GM18526 (cell line): ENCODE measurements around the gene SLC16A4.

Source experiments
- POLR2A ChIP-seq: IDR thresholded peaks from 3 replicates; pipeline ENCODE4 v1.6.1; 2011; ENCODE audit not compliant: insufficient read length; ENCODE audit errors: extremely low read depth

Gene SLC16A4

GRCh38 chr1:110390692-110391245 is at the start of gene SLC16A4:
Gene SLC16A4 (minus strand): TSS chr1:110391026. CDS start chr1:110389323, 1,703 bp downstream.
- TF ChIP-seq POLR2A: no peak

- no peak for TF ChIP-seq POLR2A
Observed at GRCh38 chr1:110438893-110439292, 48.1 kb upstream of the SLC16A4 start.

GRCh38 chr1:110436635-110437034 is 45.8 kb upstream of the SLC16A4 start:
- no peak for TF ChIP-seq POLR2A

DNA sequence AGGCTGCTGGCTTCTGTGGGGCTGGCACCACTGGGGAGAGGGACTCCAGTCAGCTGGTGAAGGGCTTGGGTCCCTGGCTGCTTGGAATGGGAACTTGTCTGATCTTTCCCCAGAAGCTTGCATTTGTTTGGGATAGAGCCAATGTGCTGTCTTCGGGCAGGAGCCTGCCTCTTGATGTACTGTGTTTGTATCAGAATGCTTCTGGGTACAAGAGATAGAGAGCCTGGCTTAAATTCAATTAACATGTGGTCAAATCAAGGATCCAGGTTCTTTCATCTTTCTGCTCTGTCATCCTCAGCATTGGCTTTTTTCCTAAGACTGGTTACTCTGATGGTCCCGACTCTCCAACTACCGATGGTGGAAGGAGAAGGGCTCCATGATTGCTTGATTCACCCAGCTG is 44.1 kb upstream of the SLC16A4 start:
- TF ChIP-seq POLR2A: no peak

DNA sequence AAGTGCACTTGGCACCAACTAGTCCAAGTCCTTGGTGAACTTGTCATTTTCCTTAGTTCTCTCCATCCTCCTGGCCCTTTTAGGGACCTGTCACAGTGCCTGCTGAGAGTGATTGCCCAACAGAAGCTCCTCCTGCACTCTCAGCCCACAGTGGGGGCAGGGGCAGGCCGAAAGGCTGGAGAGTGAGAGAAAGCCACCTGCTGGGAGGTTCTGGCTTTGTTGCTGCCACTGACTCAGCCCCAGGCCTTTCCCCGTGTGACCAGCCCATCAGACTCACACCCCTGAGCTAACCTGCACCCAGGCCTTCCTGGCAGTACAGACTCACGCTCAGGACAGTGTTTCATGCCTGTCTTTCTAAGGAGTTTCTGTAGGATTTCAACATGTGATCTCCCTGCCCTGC is 43.0 kb upstream of the SLC16A4 start:
- no peak for TF ChIP-seq POLR2A

- no peak for TF ChIP-seq POLR2A
Observed at GRCh38 chr1:110433213-110433612, 42.4 kb upstream of the SLC16A4 start.

GRCh38 chr1:110430901-110431300 is 40.1 kb upstream of the SLC16A4 start:
- TF ChIP-seq POLR2A: no peak

- TF ChIP-seq POLR2A: no peak
Observed at GRCh38 chr1:110430366-110430765, 39.5 kb upstream of the SLC16A4 start.

DNA sequence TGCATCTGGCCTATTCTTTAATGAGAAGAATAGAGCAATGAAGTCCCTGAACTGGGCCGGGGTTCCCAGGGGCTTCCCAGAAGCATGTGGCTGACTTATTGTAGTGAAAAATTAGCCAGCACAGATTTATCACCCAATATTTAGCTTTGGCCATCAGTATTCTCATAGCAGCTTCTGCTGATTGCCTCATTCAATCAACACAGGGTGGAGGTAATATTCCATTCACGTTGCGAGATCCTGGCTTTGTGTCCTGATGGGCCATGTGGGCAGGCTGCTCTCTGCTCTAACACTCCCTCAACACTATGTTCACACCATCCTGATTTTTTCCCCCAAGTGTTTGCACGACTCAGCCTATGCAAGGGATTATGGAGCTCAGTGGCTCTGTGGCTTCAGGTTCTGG is 38.1 kb upstream of the SLC16A4 start:
- TF ChIP-seq POLR2A: no peak

GRCh38 chr1:110426854-110427253 is 36.0 kb upstream of the SLC16A4 start:
- TF ChIP-seq POLR2A: no peak

GRCh38 chr1:110425612-110426152 is 34.9 kb upstream of the SLC16A4 start:
- TF ChIP-seq POLR2A: no peak

DNA sequence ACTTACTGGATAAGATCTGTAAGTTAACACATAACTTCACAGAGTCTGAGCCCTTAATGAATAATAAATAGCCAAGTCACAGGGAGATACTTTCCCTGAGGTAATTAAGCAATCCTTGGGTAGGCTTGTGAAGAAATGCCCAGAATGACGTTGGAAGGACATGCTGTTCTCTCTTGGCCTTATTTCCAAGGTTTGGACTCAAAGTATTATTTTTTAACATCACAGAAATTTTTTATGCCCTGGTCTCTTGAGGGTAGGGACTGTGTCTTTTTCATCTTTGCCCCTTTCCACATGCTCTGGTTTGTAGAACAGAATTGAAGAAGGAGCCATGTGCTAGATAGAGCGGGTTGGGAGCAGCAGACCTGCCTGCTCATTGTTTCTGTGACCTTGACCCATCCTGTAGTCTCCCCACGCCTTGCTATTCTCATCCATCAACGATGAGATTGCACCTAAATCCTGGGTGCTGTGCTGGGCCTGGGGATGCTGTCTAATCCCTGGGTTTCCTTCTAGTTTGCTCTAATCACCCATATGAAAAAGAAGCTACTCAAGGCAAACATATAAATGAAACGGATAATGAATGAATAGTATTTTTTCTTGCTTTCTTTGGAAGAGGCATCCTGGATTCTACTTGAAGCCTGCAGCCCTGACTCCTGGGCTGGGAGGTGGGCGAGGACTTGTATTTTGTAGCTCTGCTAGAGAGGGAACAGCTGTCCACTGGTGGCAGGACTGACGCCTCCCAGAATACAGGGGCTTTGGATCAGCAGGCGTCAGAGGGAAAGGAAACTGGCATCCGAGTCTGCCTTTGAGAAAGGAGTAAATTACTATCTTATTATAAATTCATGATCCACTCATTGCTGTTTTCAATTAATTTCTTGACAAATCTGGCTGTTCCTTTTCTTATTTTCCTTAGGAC is 34.1 kb upstream of the SLC16A4 start:
- no peak for TF ChIP-seq POLR2A

DNA sequence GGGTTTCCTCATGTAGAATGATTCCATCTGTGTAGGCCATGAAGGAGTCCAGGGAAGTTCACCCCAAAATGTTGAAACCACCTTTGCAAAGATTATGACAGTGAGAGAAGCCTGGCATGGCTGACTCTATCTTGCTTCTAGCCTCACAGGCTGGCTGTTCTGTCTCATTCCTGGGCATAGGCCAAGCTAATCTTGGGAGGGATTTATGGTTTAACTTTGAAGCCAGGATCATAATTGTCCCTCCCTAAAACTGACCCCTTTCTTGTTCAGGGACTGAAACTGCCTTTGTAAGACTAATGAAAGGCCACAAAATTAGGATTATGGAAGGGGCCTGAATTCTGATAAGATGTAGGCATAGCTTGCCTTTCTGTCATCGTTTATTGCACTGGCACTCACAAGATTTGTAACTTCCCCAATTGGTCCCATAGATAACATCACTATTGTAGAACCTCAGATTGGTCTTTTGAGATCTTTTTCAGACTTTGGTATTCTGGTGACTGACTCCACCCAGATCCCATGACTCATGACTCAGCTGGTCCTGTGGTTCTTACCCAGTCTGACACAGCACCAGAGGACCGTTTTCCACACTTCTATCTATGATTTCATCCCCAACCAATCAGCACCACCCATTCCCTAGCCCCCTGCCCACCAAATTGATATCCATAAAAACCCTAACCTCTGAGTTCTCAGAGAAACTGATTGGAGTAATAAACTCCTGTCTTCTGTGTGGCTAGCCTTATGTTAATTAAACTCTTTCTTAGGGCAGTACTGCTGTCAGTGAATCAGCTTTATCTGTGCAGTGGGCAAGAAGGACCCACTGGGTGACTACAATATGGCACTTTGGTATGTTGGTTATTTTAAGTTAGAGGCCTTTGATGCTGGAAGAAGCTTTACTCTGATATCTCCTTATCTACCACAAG is 30.3 kb upstream of the SLC16A4 start:
- TF ChIP-seq POLR2A: no peak

- TF ChIP-seq POLR2A: no peak
Observed at GRCh38 chr1:110420023-110420662, 29.3 kb upstream of the SLC16A4 start.

GRCh38 chr1:110418729-110419128 is 27.9 kb upstream of the SLC16A4 start:
- TF ChIP-seq POLR2A: no peak
